Cardiac muscle cell (in vitro differentiated cells and primary cell): Measurements from ENCODE around the gene LCORL. TPM values are rescaled to one million over a fixed set of nuclear protein-coding genes. Genes with fewer than 3 reads are reported as not detected.

Source experiments
- DNase-seq, 2 donors: peaks; one replicate each; pipeline versions ENCODE4 v3.0.0 to v3.0.0-alpha.2; 2010 to 2017; ENCODE audit warnings: low read depth in 1 of 2, low spot score in 1 of 2
- H3K27ac ChIP-seq: fragments of 200-600 bp; sonication (generic); 2 replicates; pipeline ENCODE4 v1.5.1; 2016
- H3K27me3 ChIP-seq: fragments of 200-600 bp; sonication (generic); 2 replicates; pipeline ENCODE4 v1.6.0; 2016; ENCODE audit warnings: control low read depth
- H3K36me3 ChIP-seq: fragments of 200-600 bp; sonication (generic); 2 replicates; pipeline ENCODE4 v1.5.1; 2016; ENCODE audit warnings: control low read depth
- H3K4me1 ChIP-seq: fragments of 200-600 bp; sonication (generic); 2 replicates; pipeline ENCODE4 v1.8.1; 2017; ENCODE audit warnings: low read depth, mild to moderate bottlenecking, mixed run types
- H3K4me3 ChIP-seq: fragments of 200-600 bp; sonication (generic); 2 replicates; pipeline ENCODE4 v1.5.1; 2016; ENCODE audit warnings: mild to moderate bottlenecking
- H3K9me3 ChIP-seq: fragments of 200-600 bp; sonication (generic); 2 replicates; pipeline ENCODE4 v1.5.1; 2017; ENCODE audit warnings: low read depth, mild to moderate bottlenecking, control low read depth
- polyA plus RNA-seq: library from polyadenylated mRNA; unstranded; fragments of >200 nt; fragmentation: Nextera tagmentation; extraction: Ambion mirVana; gene quantifications from 2 replicates; pipeline ENCODE4 v1.2.1, GENCODE V29; 2016
- total RNA-seq: library from RNA; depleted of rRNA; stranded (reverse); fragments of >200 nt; gene quantifications from 2 replicates; pipeline ENCODE4 v1.2.3, GENCODE V29; 2016
- TF ChIP-seq, protein P1 (sequence below): IDR thresholded peaks from 2 replicates; pipeline ENCODE4 v1.5.1; 2012; ENCODE audit warnings: low read depth, mild to moderate bottlenecking, low read length

The LCORL gene
- total and polyA plus RNA-seq, 2 experiments from 2014 or later: 11.7 to 50.2 TPM

DNA sequence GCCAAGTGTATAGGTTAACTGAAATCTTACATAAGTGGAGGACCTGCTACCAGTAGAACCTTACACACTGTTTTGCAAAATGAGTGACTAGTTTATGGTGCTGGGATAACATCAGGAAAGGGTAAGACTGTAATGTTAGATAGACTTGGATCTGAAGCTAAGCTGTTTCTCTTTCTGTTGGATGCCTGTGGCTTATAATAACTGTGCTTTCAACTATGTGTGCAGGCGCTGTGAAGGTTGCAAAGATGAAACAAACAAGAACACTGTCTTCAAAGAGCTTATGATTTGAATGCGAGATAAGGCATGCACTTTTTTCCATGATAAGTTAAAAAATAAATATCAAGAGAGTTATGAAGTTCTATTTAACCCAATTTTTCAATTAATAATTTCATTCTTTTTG is 34.5 kb upstream of the LCORL start:
- no peak overlapping the region for H3K4me3 ChIP-seq
- no peaks in the 10 kb centered on the region for H3K9me3 ChIP-seq
- no peak for DNase-seq
- TF ChIP-seq, protein P1, sequence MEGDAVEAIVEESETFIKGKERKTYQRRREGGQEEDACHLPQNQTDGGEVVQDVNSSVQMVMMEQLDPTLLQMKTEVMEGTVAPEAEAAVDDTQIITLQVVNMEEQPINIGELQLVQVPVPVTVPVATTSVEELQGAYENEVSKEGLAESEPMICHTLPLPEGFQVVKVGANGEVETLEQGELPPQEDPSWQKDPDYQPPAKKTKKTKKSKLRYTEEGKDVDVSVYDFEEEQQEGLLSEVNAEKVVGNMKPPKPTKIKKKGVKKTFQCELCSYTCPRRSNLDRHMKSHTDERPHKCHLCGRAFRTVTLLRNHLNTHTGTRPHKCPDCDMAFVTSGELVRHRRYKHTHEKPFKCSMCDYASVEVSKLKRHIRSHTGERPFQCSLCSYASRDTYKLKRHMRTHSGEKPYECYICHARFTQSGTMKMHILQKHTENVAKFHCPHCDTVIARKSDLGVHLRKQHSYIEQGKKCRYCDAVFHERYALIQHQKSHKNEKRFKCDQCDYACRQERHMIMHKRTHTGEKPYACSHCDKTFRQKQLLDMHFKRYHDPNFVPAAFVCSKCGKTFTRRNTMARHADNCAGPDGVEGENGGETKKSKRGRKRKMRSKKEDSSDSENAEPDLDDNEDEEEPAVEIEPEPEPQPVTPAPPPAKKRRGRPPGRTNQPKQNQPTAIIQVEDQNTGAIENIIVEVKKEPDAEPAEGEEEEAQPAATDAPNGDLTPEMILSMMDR: no peak
- no peaks in the 10 kb centered on the region for H3K36me3 ChIP-seq
- H3K27ac ChIP-seq: no peak overlapping the region
- H3K4me1 ChIP-seq: no peaks in the 10 kb centered on the region
- H3K27me3 ChIP-seq: no peaks in the 10 kb centered on the region

DNA sequence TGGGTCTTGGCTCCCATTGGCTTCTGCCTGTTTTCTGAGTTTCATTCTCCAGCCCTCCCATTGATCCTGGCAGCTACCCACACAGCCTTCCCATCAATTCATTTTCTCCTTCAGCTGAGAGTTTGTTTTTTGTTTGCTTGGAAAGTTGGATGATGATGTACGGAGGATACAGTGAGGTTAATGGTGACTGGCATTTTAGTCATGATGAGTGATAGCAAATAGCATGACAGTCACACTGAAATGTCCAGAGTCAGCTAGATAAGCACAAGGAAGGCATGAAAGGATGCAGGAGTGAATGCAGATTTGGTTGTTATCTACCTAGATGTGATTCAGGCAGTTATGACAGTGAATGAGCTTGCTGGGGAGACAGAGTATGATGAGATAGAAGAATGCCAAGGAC is 30.6 kb upstream of the LCORL start:
- TF ChIP-seq, protein P1: no peak
- Histone ChIP-seq H3K27ac (no peak overlapping the region), H3K4me1 (no peaks in the 10 kb centered on the region), H3K36me3 (no peaks in the 10 kb centered on the region), H3K27me3 (no peaks in the 10 kb centered on the region), H3K9me3 (no peaks in the 10 kb centered on the region), H3K4me3 (no peak overlapping the region)
- DNase-seq: no peak

DNA sequence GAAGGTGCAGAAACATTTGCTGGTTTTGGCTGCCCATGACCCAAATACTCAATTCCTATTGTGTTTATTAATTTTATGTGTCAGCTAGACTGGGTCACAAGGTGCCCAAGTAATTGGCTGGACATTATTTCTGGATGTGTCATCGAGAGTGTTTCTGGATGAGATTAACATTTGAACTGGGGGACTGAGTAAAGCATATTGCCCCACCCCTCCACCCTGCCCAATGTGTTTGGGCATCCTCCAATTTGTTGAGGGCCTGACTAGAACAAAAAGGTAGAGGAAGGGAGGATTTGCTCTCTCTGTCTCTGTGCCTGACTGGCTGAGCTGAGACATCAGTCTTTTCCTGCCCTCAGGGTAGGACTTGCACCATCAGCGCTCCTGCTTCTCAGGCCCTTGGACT is 29.7 kb upstream of the LCORL start:
- Histone ChIP-seq H3K9me3 (no peaks in the 10 kb centered on the region), H3K27ac (no peak overlapping the region), H3K4me3 (no peak overlapping the region), H3K27me3 (no peaks in the 10 kb centered on the region), H3K4me1 (no peaks in the 10 kb centered on the region), H3K36me3 (no peaks in the 10 kb centered on the region)
- DNase-seq: no peak
- TF ChIP-seq, protein P1: no peak

DNA sequence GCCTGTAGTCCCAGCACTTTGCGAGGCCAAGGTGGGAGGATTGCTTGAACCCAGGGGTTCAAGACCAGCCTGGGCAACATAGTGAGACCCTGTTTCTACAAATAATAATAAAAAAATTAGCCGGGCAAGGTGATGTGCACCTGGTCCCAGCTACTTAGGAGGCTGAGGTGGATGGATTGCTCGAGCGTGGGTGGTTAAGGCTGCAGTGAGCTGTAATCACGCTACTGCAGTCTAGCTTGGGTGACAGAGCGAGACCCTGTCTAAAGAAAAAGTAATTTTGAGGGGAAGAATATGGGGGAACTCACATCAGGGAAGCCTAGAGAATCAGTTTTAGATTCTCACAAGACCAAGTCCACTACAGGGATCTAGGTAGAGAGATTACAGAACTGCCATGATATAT is 28.9 kb upstream of the LCORL start:
- TF ChIP-seq, protein P1: no peak
- H3K36me3 ChIP-seq: no peaks in the 10 kb centered on the region
- no peaks in the 10 kb centered on the region for H3K4me1 ChIP-seq
- H3K4me3 ChIP-seq: no peak overlapping the region
- no peak for DNase-seq
- no peaks in the 10 kb centered on the region for H3K27me3 ChIP-seq
- no peak overlapping the region for H3K27ac ChIP-seq
- H3K9me3 ChIP-seq: no peaks in the 10 kb centered on the region

DNA sequence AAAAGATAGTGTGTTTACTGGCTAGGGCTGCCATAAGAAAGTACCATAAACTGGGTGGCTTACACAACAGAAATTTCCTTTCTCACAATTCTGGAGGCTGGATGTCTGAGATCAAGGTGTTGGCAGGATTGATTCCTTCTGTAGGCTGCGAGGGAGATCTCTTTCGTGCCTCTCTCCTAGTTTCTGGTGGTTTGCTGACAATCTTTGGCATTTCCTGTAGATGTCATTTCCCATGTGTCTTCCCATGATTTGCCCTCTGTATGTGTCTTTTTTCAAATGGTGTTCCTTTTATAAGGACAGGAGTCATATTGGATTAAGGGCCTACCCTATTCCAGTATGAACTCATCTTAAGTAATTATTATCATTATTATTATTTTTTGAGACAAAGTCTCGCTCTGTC is 27.9 kb upstream of the LCORL start:
- TF ChIP-seq, protein P1: no peak
- H3K4me3 ChIP-seq: no peak overlapping the region
- H3K27me3 ChIP-seq: no peaks in the 10 kb centered on the region
- H3K9me3 ChIP-seq: no peaks in the 10 kb centered on the region
- H3K36me3 ChIP-seq: no peaks in the 10 kb centered on the region
- no peak for DNase-seq
- no peak overlapping the region for H3K27ac ChIP-seq
- H3K4me1 ChIP-seq: no peaks in the 10 kb centered on the region

DNA sequence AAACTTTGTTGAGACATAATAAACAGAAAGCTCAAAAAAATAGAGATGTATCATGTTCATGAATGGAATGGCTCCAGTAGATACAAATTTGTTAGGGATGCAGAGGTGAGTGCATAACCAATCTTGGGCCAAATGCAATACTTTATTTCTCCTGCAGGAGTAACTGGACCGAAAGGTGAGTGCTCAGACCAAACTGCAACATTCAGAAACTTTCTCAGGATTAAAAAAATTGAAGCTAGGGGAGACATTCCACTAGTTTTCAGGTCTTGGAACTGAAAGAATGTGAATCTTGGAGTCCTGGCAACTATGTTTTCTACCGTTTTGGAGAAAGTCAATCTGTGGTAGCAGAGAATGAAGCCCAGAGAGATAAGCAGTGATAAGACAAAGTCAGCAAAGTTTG is 21.2 kb upstream of the LCORL start:
- no peaks in the 10 kb centered on the region for H3K4me1 ChIP-seq
- H3K27me3 ChIP-seq: no peaks in the 10 kb centered on the region
- no peaks in the 10 kb centered on the region for H3K36me3 ChIP-seq
- no peak overlapping the region for H3K27ac ChIP-seq
- TF ChIP-seq, protein P1: peak; percentile 11
- no peak overlapping the region for H3K4me3 ChIP-seq
- H3K9me3 ChIP-seq: no peaks in the 10 kb centered on the region
- DNase-seq: no peak
